Raji (cell line): Measurements from ENCODE around the gene RMI2.

Experiments used
- POLR2A ChIP-seq: IDR thresholded peaks from 2 replicates; pipeline ENCODE4 v1.6.1; 2011; ENCODE audit warnings: low read depth, low read length, control low read depth; ENCODE audit not compliant: insufficient read depth

Gene RMI2

GRCh38 chr16:11393861-11394592, 48.8 kb downstream of the RMI2 start:
- TF ChIP-seq POLR2A, result no peak

GRCh38 chr16:11394593-11394960, 49.3 kb downstream of the RMI2 start:
- TF ChIP-seq POLR2A, result no peak

GRCh38 chr16:11395008-11395948, 50.0 kb downstream of the RMI2 start:
- no peak for TF ChIP-seq POLR2A

- no peak for TF ChIP-seq POLR2A
Measured at GRCh38 chr16:11395949-11396240, 50.6 kb downstream of the RMI2 start.

GRCh38 chr16:11396241-11397048, 51.2 kb downstream of the RMI2 start:
- TF ChIP-seq POLR2A, result no peak

- TF ChIP-seq POLR2A, result no peak
Measured at GRCh38 chr16:11398136-11398535, 52.9 kb downstream of the RMI2 start.

- no peak for TF ChIP-seq POLR2A
Measured at GRCh38 chr16:11398851-11399250, 53.6 kb downstream of the RMI2 start.

- no peak for TF ChIP-seq POLR2A
Measured at GRCh38 chr16:11399261-11399831, 54.1 kb downstream of the RMI2 start.

GRCh38 chr16:11400076-11400475, 54.8 kb downstream of the RMI2 start:
- TF ChIP-seq POLR2A, result no peak
